Anterior cingulate cortex (tissue), 58 donors: Measurements from ENCODE around the gene FBXO46.
A peak's percentile ranks its signal among the peaks of the same experiment; 100 is the strongest.
"Not testable (repeated sequence)": the region's sequence is repeated elsewhere in the genome, so short reads cannot be mapped to it uniquely, and the experiment has no call there.

Experiments used
- DNase-seq, 58 donors: peaks; one replicate each; lab custom pipeline; 2025; lab: John Stamatoyannopoulos, UW

Gene FBXO46

GRCh38 chr19:45739498-45740439, 9.1 kb upstream of the FBXO46 start:
- DNase-seq: no peak

GRCh38 chr19:45733160-45733810, 2.6 kb upstream of the FBXO46 start, which contains the start of gene MEIOSIN:
TSS of gene MEIOSIN (plus strand) at chr19:45733439. CDS start at chr19:45735377, 1,938 bp downstream.
- DNase-seq: no peak

GRCh38 chr19:45729800-45730290, 851 bp downstream of the FBXO46 start:
- DNase-seq: no peak

GRCh38 chr19:45728683-45729082, 2.0 kb downstream of the FBXO46 start:
- not testable (repeated sequence) for DNase-seq

GRCh38 chr19:45720065-45720464, 10.6 kb downstream of the FBXO46 start:
- not testable (repeated sequence) for DNase-seq

- DNase-seq: peak in 1 of 58 donors; percentile 55
These were observed 12.6 kb downstream of the FBXO46 start for GRCh38 chr19:45717983-45718650.

- peak; percentile 92 to 100 (median 99) for DNase-seq
These were observed 13.3 kb downstream of the FBXO46 start for GRCh38 chr19:45717131-45717982.

GRCh38 chr19:45716359-45717130, 14.2 kb downstream of the FBXO46 start:
- peak in 9 of 58 donors; percentile 15 to 58 (median 41) for DNase-seq

GRCh38 chr19:45715139-45715538, 15.6 kb downstream of the FBXO46 start:
- DNase-seq: no peak

GRCh38 chr19:45713141-45713540, 17.6 kb downstream of the FBXO46 start:
- DNase-seq: no peak

GRCh38 chr19:45712699-45713067, 18.0 kb downstream of the FBXO46 start:
- DNase-seq: no peak

- DNase-seq: no peak
These were observed 18.6 kb downstream of the FBXO46 start for GRCh38 chr19:45711851-45712698.

GRCh38 chr19:45710356-45711130, 20.2 kb downstream of the FBXO46 start:
- peak in 1 of 58 donors; percentile 6 for DNase-seq

GRCh38 chr19:45705710-45706415, 24.8 kb downstream of the FBXO46 start:
- DNase-seq: no peak

- no peak for DNase-seq
These were observed 25.6 kb downstream of the FBXO46 start for GRCh38 chr19:45705115-45705514.

GRCh38 chr19:45701676-45702075, 29.0 kb downstream of the FBXO46 start:
- DNase-seq: no peak
